DND-41 (cell line): Measurements from ENCODE around the gene TMEM121B.

Experiments used
- ATAC-seq: fragments of 200-7000 bp; cut with Tn5 transposase; 3 replicates; pipeline ENCODE4 v1.9.1; 2021; ENCODE audit warnings: low read depth; ENCODE audit not compliant: insufficient read depth
- DNase-seq: peaks from one replicate; pipeline ENCODE4 v3.0.0-alpha.2; 2020
- H2AFZ ChIP-seq: 2 replicates; pipeline ENCODE4 v1.6.0; 2012; ENCODE audit warnings: low read depth, low read length
- H3K27ac ChIP-seq: 2 replicates; pipeline ENCODE4 v1.5.1; 2012; ENCODE audit warnings: low read length, inconsistent platforms
- H3K27me3 ChIP-seq: fragments of 200-600 bp; sonication (generic); 2 replicates; pipeline ENCODE4 v1.6.0; 2012; ENCODE audit warnings: low read length, mild to moderate bottlenecking, inconsistent platforms; ENCODE audit not compliant: insufficient read depth, poor library complexity
- H3K36me3 ChIP-seq: 2 replicates; pipeline ENCODE4 v1.5.1; 2012; ENCODE audit warnings: low read length, inconsistent platforms; ENCODE audit not compliant: insufficient read depth
- H3K4me1 ChIP-seq: 2 replicates; pipeline ENCODE4 v1.5.1; 2012; ENCODE audit warnings: mild to moderate bottlenecking, low read length; ENCODE audit not compliant: insufficient read depth
- H3K4me2 ChIP-seq: 2 replicates; pipeline ENCODE4 v1.6.0; 2012; ENCODE audit warnings: mild to moderate bottlenecking, moderate library complexity, low read length, inconsistent platforms; ENCODE audit not compliant: insufficient read depth
- H3K4me3 ChIP-seq, 2 experiments: fragments of 200-600 bp in 1 of 2; shearing (Covaris generic) in 1 of 2; 2 replicates each; pipeline ENCODE4 v1.5.1; 2012 to 2016; ENCODE audit warnings: inconsistent platforms in 2 of 2, low read length in 2 of 2, mild to moderate bottlenecking in 2 of 2, low read depth in 1 of 2, moderate library complexity in 1 of 2
- H3K79me2 ChIP-seq: 2 replicates; pipeline ENCODE4 v1.6.0; 2012; ENCODE audit warnings: low read length, inconsistent platforms; ENCODE audit not compliant: insufficient read depth
- H3K9ac ChIP-seq: 2 replicates; pipeline ENCODE4 v1.6.0; 2012; ENCODE audit warnings: low read depth, mild to moderate bottlenecking, inconsistent platforms, low read length, moderate library complexity
- H3K9me3 ChIP-seq: 2 replicates; pipeline ENCODE4 v1.5.1; 2012; ENCODE audit warnings: low read length, moderate library complexity, mild to moderate bottlenecking, inconsistent platforms; ENCODE audit not compliant: insufficient read depth, severe bottlenecking
- H4K20me1 ChIP-seq: 2 replicates; pipeline ENCODE4 v1.6.0; 2012; ENCODE audit warnings: low read length; ENCODE audit not compliant: insufficient read depth
- EZH2 ChIP-seq: IDR thresholded peaks from 3 replicates; pipeline ENCODE4 v1.6.1; 2012; ENCODE audit warnings: borderline replicate concordance, low read depth, mild to moderate bottlenecking, moderate library complexity, low read length, inconsistent platforms; ENCODE audit not compliant: severe bottlenecking
- TF ChIP-seq, protein P1 (sequence below): IDR thresholded peaks from 2 replicates; pipeline ENCODE4 v1.5.1; 2012; ENCODE audit warnings: borderline replicate concordance, low read length, moderate library complexity, mild to moderate bottlenecking; ENCODE audit not compliant: poor library complexity, severe bottlenecking; ENCODE audit errors: extremely low read depth

TMEM121B gene

DNA sequence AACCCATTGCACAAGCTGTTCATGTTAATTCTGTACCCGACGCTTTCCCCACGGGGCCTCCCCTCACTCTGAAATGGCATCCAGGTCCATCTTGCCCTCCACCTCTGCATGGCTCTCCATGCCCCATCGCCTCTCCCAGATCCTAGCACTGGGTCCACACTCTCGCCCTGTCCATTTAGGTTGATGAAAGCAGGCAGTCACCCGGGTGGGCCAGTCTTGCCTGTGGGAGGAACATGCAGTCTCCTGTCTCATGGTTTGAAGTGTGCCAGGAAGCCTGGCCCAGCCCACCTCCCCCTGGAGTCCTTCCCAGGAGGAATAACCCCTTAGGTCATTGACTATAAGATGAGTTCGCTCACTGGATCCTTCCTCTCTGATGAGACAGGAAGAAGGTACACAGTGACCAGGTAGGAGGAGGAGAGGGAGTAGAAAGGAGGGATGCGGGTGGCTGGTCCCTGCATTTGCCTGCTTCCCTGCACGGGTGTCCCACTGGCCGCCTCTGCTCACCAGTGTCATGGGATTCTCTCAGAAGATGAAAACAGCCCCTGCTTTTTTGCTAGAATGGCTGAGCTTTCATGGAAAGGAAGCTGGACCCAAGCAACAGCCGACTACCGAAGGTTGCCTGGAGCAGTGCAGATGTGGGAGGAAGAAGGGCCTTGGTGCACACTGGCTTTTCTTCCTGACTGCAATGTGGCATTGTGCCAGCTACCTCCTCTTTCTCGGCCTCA lies 6.8 kb downstream of the TMEM121B start:
- no peak overlapping the region for H3K4me3 ChIP-seq
- H3K79me2 ChIP-seq = no peaks in the 10 kb centered on the region
- no peak overlapping the region for H3K9ac ChIP-seq
- H2AFZ ChIP-seq = no peak overlapping the region
- TF ChIP-seq, protein P1, sequence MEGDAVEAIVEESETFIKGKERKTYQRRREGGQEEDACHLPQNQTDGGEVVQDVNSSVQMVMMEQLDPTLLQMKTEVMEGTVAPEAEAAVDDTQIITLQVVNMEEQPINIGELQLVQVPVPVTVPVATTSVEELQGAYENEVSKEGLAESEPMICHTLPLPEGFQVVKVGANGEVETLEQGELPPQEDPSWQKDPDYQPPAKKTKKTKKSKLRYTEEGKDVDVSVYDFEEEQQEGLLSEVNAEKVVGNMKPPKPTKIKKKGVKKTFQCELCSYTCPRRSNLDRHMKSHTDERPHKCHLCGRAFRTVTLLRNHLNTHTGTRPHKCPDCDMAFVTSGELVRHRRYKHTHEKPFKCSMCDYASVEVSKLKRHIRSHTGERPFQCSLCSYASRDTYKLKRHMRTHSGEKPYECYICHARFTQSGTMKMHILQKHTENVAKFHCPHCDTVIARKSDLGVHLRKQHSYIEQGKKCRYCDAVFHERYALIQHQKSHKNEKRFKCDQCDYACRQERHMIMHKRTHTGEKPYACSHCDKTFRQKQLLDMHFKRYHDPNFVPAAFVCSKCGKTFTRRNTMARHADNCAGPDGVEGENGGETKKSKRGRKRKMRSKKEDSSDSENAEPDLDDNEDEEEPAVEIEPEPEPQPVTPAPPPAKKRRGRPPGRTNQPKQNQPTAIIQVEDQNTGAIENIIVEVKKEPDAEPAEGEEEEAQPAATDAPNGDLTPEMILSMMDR = no peak
- TF ChIP-seq EZH2 = no peak
- H3K27ac ChIP-seq = peak overlapping the region; percentile 87; the same call in 1 of the 2 replicates
- no peak for ATAC-seq
- no peaks in the 10 kb centered on the region for H3K27me3 ChIP-seq
- no peak for DNase-seq
- no peak overlapping the region for H3K4me2 ChIP-seq
- H3K4me1 ChIP-seq = peaks cover 53% of the 10 kb centered on the region
- peaks cover 7% of the 10 kb centered on the region for H3K36me3 ChIP-seq
- H3K9me3 ChIP-seq = no peaks in the 10 kb centered on the region
- H4K20me1 ChIP-seq = no peaks in the 10 kb centered on the region; the same call in 1 of the 2 replicates

DNA sequence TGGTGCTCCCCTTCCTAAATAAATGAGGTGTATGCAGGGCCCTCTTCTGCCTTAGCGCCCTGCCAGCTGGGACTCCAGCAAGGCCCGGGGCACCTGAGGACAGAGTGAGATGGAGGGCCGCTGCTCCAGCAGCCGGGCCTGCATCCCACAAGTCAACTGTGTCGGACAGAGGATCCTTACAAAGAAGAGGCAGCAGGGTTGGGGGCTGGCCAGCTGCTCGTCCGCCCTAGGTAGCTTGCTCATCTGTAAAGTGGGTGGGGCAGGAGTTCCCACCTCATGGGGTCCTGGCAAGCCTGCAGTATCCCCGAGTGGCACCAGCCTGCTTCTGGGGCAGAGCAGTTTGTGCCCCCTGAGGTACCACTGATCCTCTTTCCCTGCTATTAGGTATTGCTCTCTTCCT lies 7.6 kb downstream of the TMEM121B start:
- DNase-seq (no peak), ATAC-seq (no peak)

DNA sequence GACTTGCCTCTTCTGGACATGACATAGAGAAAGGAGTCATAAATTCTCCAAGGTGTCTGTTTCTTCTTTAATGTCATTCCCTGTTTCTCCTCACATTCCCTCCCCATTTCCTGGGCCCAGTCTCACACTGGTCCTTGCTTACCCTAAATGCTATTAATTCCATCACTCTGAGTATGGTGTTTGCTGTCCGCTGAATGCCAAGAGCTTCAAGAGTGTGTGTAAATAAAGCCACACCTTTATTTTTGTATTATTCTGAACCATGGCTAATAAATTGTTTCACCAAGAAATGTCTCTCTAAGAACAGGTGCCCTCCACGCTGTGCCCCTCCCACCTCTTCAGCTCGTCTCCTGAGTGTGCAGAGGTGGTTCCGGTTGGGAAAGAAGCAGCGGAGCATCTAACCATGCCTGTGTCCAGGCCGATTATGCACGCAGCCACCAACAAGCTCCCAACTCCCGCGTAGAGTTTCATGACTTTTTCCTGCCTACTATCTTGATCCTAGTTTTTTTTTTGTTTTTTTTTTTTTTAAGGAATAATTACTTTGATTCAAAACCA lies 8.6 kb downstream of the TMEM121B start:
- H3K27me3 ChIP-seq = no peaks in the 10 kb centered on the region
- no peaks in the 10 kb centered on the region for H4K20me1 ChIP-seq
- no peak overlapping the region for H3K27ac ChIP-seq
- ATAC-seq (no peak), DNase-seq (no peak)
- no peak for TF ChIP-seq EZH2
- TF ChIP-seq, protein P1 = no peak
- peaks cover 24% of the 10 kb centered on the region for H3K36me3 ChIP-seq
- H3K4me2 ChIP-seq = no peak overlapping the region
- no peak overlapping the region for H3K4me3 ChIP-seq
- H3K79me2 ChIP-seq = no peaks in the 10 kb centered on the region
- no peak overlapping the region for H2AFZ ChIP-seq
- peaks cover 36% of the 10 kb centered on the region for H3K4me1 ChIP-seq
- H3K9me3 ChIP-seq = no peaks in the 10 kb centered on the region
- H3K9ac ChIP-seq = no peak overlapping the region

More for the DNA sequence above, 7.6 kb downstream of the TMEM121B start:
- TF ChIP-seq, protein P1 = no peak
- no peak for TF ChIP-seq EZH2
- no peaks in the 10 kb centered on the region for H3K27me3 ChIP-seq
- peaks cover 46% of the 10 kb centered on the region for H3K4me1 ChIP-seq
- no peak overlapping the region for H3K27ac ChIP-seq
- no peak overlapping the region for H3K9ac ChIP-seq
- H3K9me3 ChIP-seq = no peaks in the 10 kb centered on the region
- no peak overlapping the region for H3K4me3 ChIP-seq
- H3K36me3 ChIP-seq = peaks cover 14% of the 10 kb centered on the region
- H3K4me2 ChIP-seq = no peak overlapping the region
- no peaks in the 10 kb centered on the region for H4K20me1 ChIP-seq
- no peak overlapping the region for H2AFZ ChIP-seq
- no peaks in the 10 kb centered on the region for H3K79me2 ChIP-seq
